Endothelial cell of umbilical vein (primary cell): ENCODE measurements around the gene ZC3H12C. TPM values are rescaled to one million over a fixed set of nuclear protein-coding genes. Genes with fewer than 3 reads are reported as not detected.

Source experiments
- BruUV-seq: library from RNA; stranded (reverse); fragments of 400-500 nt; replicated peaks from 2 replicates; lab custom pipeline; 2021; lab: Mats Ljungman, UMichigan
- CTCF ChIA-PET: fragments of 300-600, 350-600 bp; sonication (Branson Sonifier 250); formaldehyde crosslinking; loops from one replicate; lab custom pipeline; 2021; ENCODE audit warnings: antibody characterized with exemption, inconsistent platforms; lab: Charles Lee
- POLR2A ChIA-PET: fragments of 300-600, 350-600 bp; sonication (Branson Sonifier 250); formaldehyde crosslinking; loops from one replicate; lab custom pipeline; 2021; ENCODE audit warnings: antibody characterized with exemption, inconsistent platforms; lab: Charles Lee
- DNase-seq: peaks from one replicate; pipeline ENCODE4 v3.0.0-alpha.2; 2011; ENCODE audit warnings: low read depth, low spot score
- FAIRE-seq: peaks from 2 replicates; lab custom pipeline; 2011; peaks lifted over from hg19 to GRCh38; lab: Jason Lieb, UNC
- H2AFZ ChIP-seq: 2 replicates; pipeline ENCODE4 v1.6.0; 2012; ENCODE audit warnings: low read depth, low read length, control low read depth, inconsistent platforms
- H3K27ac ChIP-seq: 2 replicates; pipeline ENCODE4 v1.5.1; 2011; ENCODE audit warnings: low read depth, mild to moderate bottlenecking, control low read depth, low read length, moderate library complexity; ENCODE audit not compliant: insufficient read depth
- H3K27me3 ChIP-seq, 2 experiments: 2 replicates each; pipeline versions ENCODE4 v1.6.0 to v1.6.1; 2011; ENCODE audit warnings: low read length in 2 of 2, mixed read lengths in 1 of 2; ENCODE audit not compliant: control insufficient read depth in 2 of 2, insufficient read depth in 2 of 2
- H3K36me3 ChIP-seq, 2 experiments: 2 replicates in 1 of 2; 3 replicates in 1 of 2; pipeline ENCODE4 v1.5.1; 2011; ENCODE audit warnings: low read length in 2 of 2, mild to moderate bottlenecking in 1 of 2, moderate library complexity in 1 of 2; ENCODE audit not compliant: control insufficient read depth in 2 of 2, insufficient read depth in 2 of 2; ENCODE audit errors: extremely low read depth in 1 of 2
- H3K4me1 ChIP-seq: 3 replicates; pipeline ENCODE4 v1.5.1; 2011; ENCODE audit warnings: mild to moderate bottlenecking, low read length; ENCODE audit not compliant: control insufficient read depth, insufficient read depth; ENCODE audit errors: extremely low read depth
- H3K4me2 ChIP-seq: 2 replicates; pipeline ENCODE4 v1.6.1; 2011; ENCODE audit warnings: low read length, control low read depth, mixed read lengths; ENCODE audit not compliant: insufficient read depth
- H3K4me3 ChIP-seq, 3 experiments: fragments of 200-600 bp in 1 of 3; sonication (generic), shearing (Covaris generic) in 1 of 3; replicated peaks in 1 of 3; 2 replicates each; pipeline ENCODE4 v1.5.1; 2011 to 2016; ENCODE audit warnings: control low read depth in 3 of 3, low read length in 3 of 3, mild to moderate bottlenecking in 2 of 3, inconsistent platforms in 1 of 3, low read depth in 1 of 3, moderate library complexity in 1 of 3; ENCODE audit not compliant: insufficient read depth in 1 of 3
- H3K79me2 ChIP-seq: 2 replicates; pipeline ENCODE4 v1.6.0; 2012; ENCODE audit warnings: low read length, inconsistent platforms; ENCODE audit not compliant: control insufficient read depth, insufficient read depth
- H3K9ac ChIP-seq: replicated peaks from 2 replicates; pipeline ENCODE3; 2011; ENCODE audit warnings: low read length, control low read depth; ENCODE audit not compliant: insufficient read depth; ENCODE audit errors: extremely low read depth
- H3K9me1 ChIP-seq: replicated peaks from 3 replicates; pipeline ENCODE4 v1.6.0; 2011; ENCODE audit warnings: mild to moderate bottlenecking, low read length; ENCODE audit not compliant: control insufficient read depth, insufficient read depth; ENCODE audit errors: extremely low read depth
- H3K9me3 ChIP-seq: replicated peaks from 2 replicates; pipeline ENCODE4 v1.5.1; 2012; ENCODE audit warnings: low read length, inconsistent platforms; ENCODE audit not compliant: control insufficient read depth, insufficient read depth
- H4K20me1 ChIP-seq: replicated peaks from 2 replicates; pipeline ENCODE3; 2011; ENCODE audit warnings: mild to moderate bottlenecking, low read length; ENCODE audit not compliant: control insufficient read depth, insufficient read depth; ENCODE audit errors: extremely low read depth
- EZH2 ChIP-seq: IDR thresholded peaks from 2 replicates; pipeline ENCODE4 v1.6.1; 2012; ENCODE audit warnings: borderline replicate concordance, low read depth, mild to moderate bottlenecking, moderate library complexity, low read length, inconsistent platforms; ENCODE audit not compliant: severe bottlenecking
- FOS ChIP-seq: IDR thresholded peaks from 2 replicates; pipeline ENCODE4 v1.6.1; 2011; ENCODE audit warnings: mild to moderate bottlenecking, low read length, moderate library complexity, borderline replicate concordance; ENCODE audit not compliant: insufficient read depth
- GATA2 ChIP-seq: IDR thresholded peaks from 2 replicates; pipeline ENCODE4 v1.7.0; 2011; ENCODE audit warnings: low read depth, mild to moderate bottlenecking, moderate library complexity, mixed read lengths, low read length; ENCODE audit not compliant: insufficient read length, insufficient read depth
- JUN ChIP-seq: IDR thresholded peaks from 2 replicates; pipeline ENCODE4 v1.6.1; 2011; ENCODE audit warnings: borderline replicate concordance, low read depth; ENCODE audit not compliant: insufficient read length, insufficient read depth
- MYC ChIP-seq: IDR thresholded peaks from one replicate; pipeline ENCODE4 v1.6.1; 2011; ENCODE audit warnings: mild to moderate bottlenecking, low read depth, low read length
- POLR2A ChIP-seq: IDR thresholded peaks from 2 replicates; pipeline ENCODE4 v1.6.1; 2012; ENCODE audit warnings: low read depth, mild to moderate bottlenecking, control low read depth, low read length
- POLR2AphosphoS5 ChIP-seq: IDR thresholded peaks from 2 replicates; pipeline ENCODE4 v1.6.1; 2012; ENCODE audit warnings: low read depth, mild to moderate bottlenecking, control low read depth, low read length, moderate library complexity; ENCODE audit not compliant: insufficient read depth
- dilution Hi-C: fragments of 300-500 bp; cut with MboI; formaldehyde crosslinking; loops from one replicate; pipeline ENCODE4 v1.15.0; 2019; ENCODE audit warnings: low sequenced_read_pairs; ENCODE audit not compliant: extremely low pct_ligation_motif_present
- intact Hi-C: fragments of 100-400 bp; cut with micrococcal nuclease; formaldehyde crosslinking; loops from one replicate; pipeline ENCODE4 v1.10.0; 2022
- polyA plus RNA-seq, 4 experiments: library from polyadenylated mRNA; depleted of rRNA in 3 of 4; stranded (reverse) in 3 of 4; unstranded in 1 of 4; fragments of >200 nt; gene quantifications; 2 replicates each; pipeline versions ENCODE4 v1.2.1 to v1.2.3, GENCODE V29; 2011 to 2012; ENCODE audit warnings: missing spikeins in 1 of 4
- total RNA-seq: library from RNA; stranded (reverse); gene quantifications from 2 replicates; pipeline ENCODE4 v1.2.3, GENCODE V29; 2021
- TF ChIP-seq, protein P1 (sequence below), 2 donors: IDR thresholded peaks; 1 replicate in 1 of 2; 2 replicates in 1 of 2; pipeline ENCODE4 v1.5.1; 2011; ENCODE audit warnings: low read length in 2 of 2, mild to moderate bottlenecking in 2 of 2, moderate library complexity in 2 of 2, control low read depth in 1 of 2, inconsistent platforms in 1 of 2, low read depth in 1 of 2; ENCODE audit not compliant: insufficient read depth in 1 of 2; ENCODE audit errors: extremely low read depth in 1 of 2
- TF ChIP-seq, protein P2 (sequence below): IDR thresholded peaks from 2 replicates; pipeline ENCODE4 v1.6.1; 2011; ENCODE audit not compliant: insufficient read depth, insufficient read length

The ZC3H12C gene
- total and polyA plus RNA-seq, 2 donors (not counting 3 experiments of a cell fraction or from before 2014, with no cell fraction given) = 5.5 to 14.7 TPM

DNA sequence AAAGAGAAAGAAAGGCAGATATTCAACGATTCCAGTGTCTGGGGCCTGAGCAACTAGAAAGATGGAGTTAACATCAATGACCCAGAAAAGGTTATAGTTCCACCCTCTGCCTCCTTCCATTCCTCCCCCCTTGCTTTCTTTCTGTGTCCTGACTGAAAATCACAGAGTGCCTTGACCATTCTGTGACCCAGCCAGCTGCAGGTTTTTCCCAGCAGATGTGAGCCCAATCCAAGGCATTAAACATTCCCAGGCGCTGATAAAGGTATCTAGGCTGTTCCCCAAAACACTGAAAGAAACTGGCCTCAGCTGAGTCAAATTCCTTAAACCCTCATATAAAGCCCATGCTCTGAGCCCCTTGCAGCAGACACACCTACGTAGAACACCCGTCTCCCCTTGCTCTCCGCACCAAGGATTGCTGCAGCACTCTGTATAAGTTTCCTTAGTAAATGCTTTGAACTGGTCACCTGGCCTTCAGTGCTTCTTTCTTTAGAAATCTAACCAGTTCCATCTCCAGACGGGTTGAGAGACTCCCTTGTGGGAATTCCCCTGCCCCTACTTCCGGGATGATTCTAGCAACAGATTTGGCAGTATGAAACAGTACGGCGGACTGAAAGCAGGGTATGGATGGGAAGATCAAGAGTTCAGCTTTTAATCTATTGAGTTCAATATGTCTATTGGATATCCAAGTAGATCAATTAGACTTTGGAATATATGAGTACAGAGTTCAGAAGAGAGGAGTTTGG is 48.8 kb upstream of the ZC3H12C start:
- Histone ChIP-seq H3K36me3 (no peaks in the 10 kb centered on the region), H3K4me2 (no peak overlapping the region), H3K27me3 (no peaks in the 10 kb centered on the region), H4K20me1 (no peaks in the 10 kb centered on the region), H3K79me2 (no peaks in the 10 kb centered on the region), H3K27ac (no peak overlapping the region), H3K4me1 (no peaks in the 10 kb centered on the region), H3K9me1 (no peaks in the 10 kb centered on the region), H3K9ac (no peak overlapping the region), H2AFZ (no peak overlapping the region), H3K4me3 (no peak overlapping the region), H3K9me3 (no peaks in the 10 kb centered on the region)
- TF ChIP-seq, protein P1, sequence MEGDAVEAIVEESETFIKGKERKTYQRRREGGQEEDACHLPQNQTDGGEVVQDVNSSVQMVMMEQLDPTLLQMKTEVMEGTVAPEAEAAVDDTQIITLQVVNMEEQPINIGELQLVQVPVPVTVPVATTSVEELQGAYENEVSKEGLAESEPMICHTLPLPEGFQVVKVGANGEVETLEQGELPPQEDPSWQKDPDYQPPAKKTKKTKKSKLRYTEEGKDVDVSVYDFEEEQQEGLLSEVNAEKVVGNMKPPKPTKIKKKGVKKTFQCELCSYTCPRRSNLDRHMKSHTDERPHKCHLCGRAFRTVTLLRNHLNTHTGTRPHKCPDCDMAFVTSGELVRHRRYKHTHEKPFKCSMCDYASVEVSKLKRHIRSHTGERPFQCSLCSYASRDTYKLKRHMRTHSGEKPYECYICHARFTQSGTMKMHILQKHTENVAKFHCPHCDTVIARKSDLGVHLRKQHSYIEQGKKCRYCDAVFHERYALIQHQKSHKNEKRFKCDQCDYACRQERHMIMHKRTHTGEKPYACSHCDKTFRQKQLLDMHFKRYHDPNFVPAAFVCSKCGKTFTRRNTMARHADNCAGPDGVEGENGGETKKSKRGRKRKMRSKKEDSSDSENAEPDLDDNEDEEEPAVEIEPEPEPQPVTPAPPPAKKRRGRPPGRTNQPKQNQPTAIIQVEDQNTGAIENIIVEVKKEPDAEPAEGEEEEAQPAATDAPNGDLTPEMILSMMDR (IDR thresholded peaks at IDR 0.05; ENCODE audit: extremely low read depth in 1 of 2, insufficient read depth in 1 of 2, low read depth in 1 of 2, low read length in 2 of 2) = no peak
- TF ChIP-seq GATA2 (no peak), EZH2 (no peak), FOS (no peak), JUN (no peak), MYC (no peak), POLR2AphosphoS5 (no peak), POLR2A (no peak)
- TF ChIP-seq, protein P2, sequence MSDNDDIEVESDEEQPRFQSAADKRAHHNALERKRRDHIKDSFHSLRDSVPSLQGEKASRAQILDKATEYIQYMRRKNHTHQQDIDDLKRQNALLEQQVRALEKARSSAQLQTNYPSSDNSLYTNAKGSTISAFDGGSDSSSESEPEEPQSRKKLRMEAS = no peak
- no peak for DNase-seq
- dilution Hi-C loops (no loop called here), intact Hi-C loops (no loop called here)
- no TSS peak for BruUV-seq
- ChIA-PET CTCF (no interaction called here), POLR2A (no interaction called here)
- FAIRE-seq = no peak
